OCI-LY3 (cell line): Measurements from ENCODE around the gene LILRB2.
"Not testable (repeated sequence)": the region's sequence is repeated elsewhere in the genome, so short reads cannot be mapped to it uniquely, and the experiment has no call there.

ENCODE experiments used
- CTCF ChIP-seq: fragments of 200-600, 300-600 bp; sonication (generic); IDR thresholded peaks from 2 replicates; pipeline ENCODE4 v1.5.1; 2014; ENCODE audit warnings: antibody characterized with exemption, low read length, low read depth
- EZH2phosphoT487 ChIP-seq: fragments of 200-600 bp; shearing (Covaris generic); IDR thresholded peaks from 2 replicates; pipeline ENCODE4 v1.6.1; 2018; ENCODE audit warnings: antibody characterized with exemption, mixed run types, low read depth

GRCh38 chr19:54280441-54280840, 469 bp downstream of the LILRB2 start:
- TF ChIP-seq CTCF, EZH2phosphoT487: not testable (repeated sequence)
